Sigmoid colon (tissue), 4 donors: ENCODE results near the gene FAM234A.

ENCODE experiments used
- EP300 ChIP-seq, 4 donors: sonication (generic); formaldehyde crosslinking; IDR thresholded peaks; one replicate each; pipeline ENCODE4 v1.6.1; 2017; ENCODE audit warnings: antibody characterized with exemption in 4 of 4
- POLR2A ChIP-seq, 2 donors: fragments of 450-650 bp; IDR thresholded peaks; one replicate each; pipeline ENCODE4 v1.6.1; 2016; ENCODE audit warnings: antibody characterized with exemption in 2 of 2, mild to moderate bottlenecking in 2 of 2, moderate library complexity in 2 of 2
- POLR2AphosphoS5 ChIP-seq, 4 donors: sonication (generic); formaldehyde crosslinking; IDR thresholded peaks; one replicate each; pipeline ENCODE4 v1.6.1; 2017; ENCODE audit warnings: antibody characterized with exemption in 4 of 4
- TF ChIP-seq, protein P1 (sequence below), 4 experiments: fragments of 450-650 bp in 3 of 4; fragments of 200-600 bp in 1 of 4; IDR thresholded peaks; one replicate each; pipeline ENCODE4 v1.5.1; 2016 to 2019; ENCODE audit warnings: antibody characterized with exemption in 4 of 4, mild to moderate bottlenecking in 3 of 4, moderate library complexity in 2 of 4

DNA sequence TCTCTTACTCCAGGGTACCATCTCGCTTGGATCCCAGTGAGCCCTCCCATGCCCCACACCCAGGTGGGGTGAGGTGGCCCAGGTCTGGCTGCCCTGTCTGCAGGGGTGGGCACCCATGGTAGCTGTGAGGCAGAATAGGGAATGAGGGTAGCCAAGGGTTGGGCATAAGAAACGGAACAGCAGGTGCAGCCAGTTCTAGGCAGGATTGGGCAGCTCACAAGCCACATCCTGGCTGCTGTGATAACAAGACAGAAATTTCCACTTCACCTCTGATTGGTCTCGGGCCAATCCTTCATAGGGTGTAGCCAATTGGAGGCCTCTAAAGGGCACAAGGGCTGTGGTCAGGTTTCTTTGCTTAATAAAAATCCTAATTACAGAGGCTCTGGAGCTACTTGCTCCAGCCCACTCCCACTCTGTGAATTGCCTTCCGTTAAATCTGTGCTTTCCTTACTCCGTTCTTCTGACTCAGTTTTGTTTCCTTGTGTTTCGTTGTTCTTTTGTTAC is 44.3 kb downstream of the FAM234A start:
- TF ChIP-seq EP300 (IDR thresholded peaks at IDR 0.05) = no peak
- TF ChIP-seq, protein P1, sequence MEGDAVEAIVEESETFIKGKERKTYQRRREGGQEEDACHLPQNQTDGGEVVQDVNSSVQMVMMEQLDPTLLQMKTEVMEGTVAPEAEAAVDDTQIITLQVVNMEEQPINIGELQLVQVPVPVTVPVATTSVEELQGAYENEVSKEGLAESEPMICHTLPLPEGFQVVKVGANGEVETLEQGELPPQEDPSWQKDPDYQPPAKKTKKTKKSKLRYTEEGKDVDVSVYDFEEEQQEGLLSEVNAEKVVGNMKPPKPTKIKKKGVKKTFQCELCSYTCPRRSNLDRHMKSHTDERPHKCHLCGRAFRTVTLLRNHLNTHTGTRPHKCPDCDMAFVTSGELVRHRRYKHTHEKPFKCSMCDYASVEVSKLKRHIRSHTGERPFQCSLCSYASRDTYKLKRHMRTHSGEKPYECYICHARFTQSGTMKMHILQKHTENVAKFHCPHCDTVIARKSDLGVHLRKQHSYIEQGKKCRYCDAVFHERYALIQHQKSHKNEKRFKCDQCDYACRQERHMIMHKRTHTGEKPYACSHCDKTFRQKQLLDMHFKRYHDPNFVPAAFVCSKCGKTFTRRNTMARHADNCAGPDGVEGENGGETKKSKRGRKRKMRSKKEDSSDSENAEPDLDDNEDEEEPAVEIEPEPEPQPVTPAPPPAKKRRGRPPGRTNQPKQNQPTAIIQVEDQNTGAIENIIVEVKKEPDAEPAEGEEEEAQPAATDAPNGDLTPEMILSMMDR (IDR thresholded peaks at IDR 0.05) = no peak
- TF ChIP-seq POLR2A (IDR thresholded peaks at IDR 0.05) = no peak
- no peak for TF ChIP-seq POLR2AphosphoS5 (IDR thresholded peaks at IDR 0.05)
